Type B pancreatic cell (in vitro differentiated cells): ENCODE results near the gene ARMC2. TPM values are rescaled to one million over a fixed set of nuclear protein-coding genes. Genes with fewer than 3 reads are reported as not detected.
A peak's percentile ranks its signal among the peaks of the same experiment; 100 is the strongest.

ENCODE experiments used
- DNase-seq: peaks from one replicate; pipeline ENCODE4 v3.0.0; 2021; ENCODE audit warnings: mixed read lengths; ENCODE audit not compliant: unreplicated experiment; ENCODE audit errors: extremely low spot score
- H3K27ac Mint-ChIP-seq: 2 replicates; pipeline ENCODE4 v1.8.0; 2021; ENCODE audit warnings: mild to moderate bottlenecking, mixed read lengths
- H3K27me3 Mint-ChIP-seq: 2 replicates; pipeline ENCODE4 v1.8.0; 2021; ENCODE audit warnings: mixed read lengths
- H3K36me3 Mint-ChIP-seq: 2 replicates; pipeline ENCODE4 v1.8.0; 2021; ENCODE audit warnings: mixed read lengths
- H3K4me1 Mint-ChIP-seq: one replicate; pipeline ENCODE4 v1.8.0; 2021; ENCODE audit warnings: mixed read lengths; ENCODE audit not compliant: unreplicated experiment
- H3K4me3 Mint-ChIP-seq: 2 replicates; pipeline ENCODE4 v1.8.0; 2021; ENCODE audit warnings: mild to moderate bottlenecking, mixed read lengths
- H3K9me3 Mint-ChIP-seq: 2 replicates; pipeline ENCODE4 v1.8.0; 2021; ENCODE audit warnings: mixed read lengths
- CTCF ChIP-seq: fragments of 200-600 bp; sonication (generic); conservative IDR thresholded peaks from 2 replicates; pipeline ENCODE4 v1.5.0; 2021; ENCODE audit warnings: antibody characterized with exemption, mild to moderate bottlenecking
- total RNA-seq: library from RNA; stranded (reverse); gene quantifications from 2 replicates; pipeline ENCODE4 v1.2.1, GENCODE V29; 2021; ENCODE audit warnings: low replicate concordance

Gene ARMC2
- total RNA-seq, 1 donor from 2014 or later, result 15.5 TPM

- Mint-ChIP-seq H3K4me1 (peaks cover 36% of the 10 kb centered on the region), H3K9me3 (no peaks in the 10 kb centered on the region), H3K4me3 (no peak overlapping the region), H3K27ac (no peak overlapping the region), H3K36me3 (peaks cover 15% of the 10 kb centered on the region), H3K27me3 (no peaks in the 10 kb centered on the region)
- no peak for TF ChIP-seq CTCF
- DNase-seq, result no peak
Measured at GRCh38 chr6:108868647-108869046, 20.4 kb downstream of the ARMC2 start.

GRCh38 chr6:108869876-108870275, 21.7 kb downstream of the ARMC2 start:
- no peak for TF ChIP-seq CTCF
- Mint-ChIP-seq H3K27me3 (no peaks in the 10 kb centered on the region), H3K9me3 (no peaks in the 10 kb centered on the region), H3K27ac (peak overlapping the region; percentile 54), H3K4me1 (peaks cover 36% of the 10 kb centered on the region), H3K4me3 (no peak overlapping the region), H3K36me3 (peaks cover 8% of the 10 kb centered on the region)
- DNase-seq, result no peak

- no peaks in the 10 kb centered on the region for H3K27me3 Mint-ChIP-seq
- H3K36me3 Mint-ChIP-seq, result peaks cover 10% of the 10 kb centered on the region
- DNase-seq, result no peak
- H3K27ac Mint-ChIP-seq, result peak overlapping the region; percentile 64
- H3K4me1 Mint-ChIP-seq, result peaks cover 36% of the 10 kb centered on the region
- H3K9me3 Mint-ChIP-seq, result no peaks in the 10 kb centered on the region
- TF ChIP-seq CTCF, result no peak
- no peak overlapping the region for H3K4me3 Mint-ChIP-seq
Measured at GRCh38 chr6:108870357-108870756, 22.1 kb downstream of the ARMC2 start.

- peaks cover 13% of the 10 kb centered on the region for H3K36me3 Mint-ChIP-seq
- peak overlapping the region; percentile 94 for H3K27ac Mint-ChIP-seq
- H3K4me3 Mint-ChIP-seq, result peak overlapping the region; percentile 66
- H3K4me1 Mint-ChIP-seq, result peaks cover 32% of the 10 kb centered on the region
- no peak for DNase-seq
- H3K27me3 Mint-ChIP-seq, result no peaks in the 10 kb centered on the region
- no peaks in the 10 kb centered on the region for H3K9me3 Mint-ChIP-seq
- TF ChIP-seq CTCF, result no peak
Measured at GRCh38 chr6:108872141-108872557, 23.9 kb downstream of the ARMC2 start.

GRCh38 chr6:108872575-108872974, 24.4 kb downstream of the ARMC2 start:
- H3K4me3 Mint-ChIP-seq, result no peak overlapping the region
- H3K27me3 Mint-ChIP-seq, result no peaks in the 10 kb centered on the region
- DNase-seq, result no peak
- no peak for TF ChIP-seq CTCF
- H3K27ac Mint-ChIP-seq, result peak overlapping the region; percentile 94
- peaks cover 13% of the 10 kb centered on the region for H3K36me3 Mint-ChIP-seq
- H3K9me3 Mint-ChIP-seq, result no peaks in the 10 kb centered on the region
- H3K4me1 Mint-ChIP-seq, result peaks cover 32% of the 10 kb centered on the region

DNA sequence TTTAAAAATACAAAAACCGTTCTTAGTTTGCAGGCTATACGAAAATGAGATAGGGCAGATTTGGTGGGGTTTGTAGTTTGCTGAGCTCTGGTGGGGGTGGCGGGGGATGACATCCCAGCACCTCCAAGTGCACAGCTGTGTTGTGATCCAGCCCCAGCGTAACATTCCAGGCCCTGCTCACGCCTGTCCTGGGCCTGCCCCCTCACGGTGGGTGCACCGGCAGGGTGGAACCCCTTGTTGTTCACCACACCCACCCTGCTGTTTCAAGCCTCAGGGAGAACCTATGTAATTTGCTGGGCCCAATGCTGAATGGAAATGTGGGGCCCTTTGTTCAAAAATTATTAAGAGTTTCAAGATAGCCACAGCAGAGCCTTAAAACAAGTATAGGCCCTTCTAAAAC, 25.0 kb downstream of the ARMC2 start:
- DNase-seq, result no peak
- no peak for TF ChIP-seq CTCF
- Mint-ChIP-seq H3K4me1 (peaks cover 32% of the 10 kb centered on the region), H3K27me3 (no peaks in the 10 kb centered on the region), H3K4me3 (no peak overlapping the region), H3K27ac (peak overlapping the region; percentile 55), H3K9me3 (no peaks in the 10 kb centered on the region), H3K36me3 (peaks cover 15% of the 10 kb centered on the region)
